ENCODE data around the gene MMP1.
"Not testable (repeated sequence)": the region's sequence is repeated elsewhere in the genome, so short reads cannot be mapped to it uniquely, and the experiment has no call there.

MMP1 gene

DNA sequence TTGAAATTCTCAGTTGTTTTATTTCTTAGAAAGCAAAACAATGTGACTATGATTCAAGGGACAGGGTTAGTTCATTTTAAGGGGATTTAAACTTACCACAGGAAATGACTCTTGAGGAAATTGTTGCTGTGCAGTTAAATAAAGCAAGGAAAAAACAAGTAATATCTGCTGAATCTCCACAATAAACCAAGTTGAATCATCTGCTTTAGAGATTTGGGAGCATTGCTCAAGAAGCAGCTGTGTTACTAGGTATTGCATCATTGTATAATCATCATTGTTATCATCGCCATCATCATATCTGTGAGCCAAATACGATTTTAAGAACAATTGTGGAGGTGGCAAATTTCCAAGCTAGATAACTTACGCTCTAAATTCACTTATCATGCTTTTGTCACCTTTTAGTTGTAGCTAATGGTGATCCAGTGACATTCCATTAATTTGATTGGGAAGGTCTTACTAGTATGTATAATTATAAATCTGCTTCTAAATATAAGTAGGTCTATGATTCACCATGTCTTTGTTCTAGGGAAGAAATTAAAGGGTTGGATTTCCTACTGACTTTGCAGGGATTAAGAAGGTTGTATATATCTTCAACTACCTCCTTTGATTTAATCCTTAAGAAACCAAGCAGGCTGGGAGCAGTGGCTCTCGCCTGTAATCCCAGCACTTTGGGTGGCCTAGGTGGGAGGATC is 37.5 kb downstream of the MMP1 start:
- no peak for DNase-seq (ENCODE audit: low spot score)

DNA sequence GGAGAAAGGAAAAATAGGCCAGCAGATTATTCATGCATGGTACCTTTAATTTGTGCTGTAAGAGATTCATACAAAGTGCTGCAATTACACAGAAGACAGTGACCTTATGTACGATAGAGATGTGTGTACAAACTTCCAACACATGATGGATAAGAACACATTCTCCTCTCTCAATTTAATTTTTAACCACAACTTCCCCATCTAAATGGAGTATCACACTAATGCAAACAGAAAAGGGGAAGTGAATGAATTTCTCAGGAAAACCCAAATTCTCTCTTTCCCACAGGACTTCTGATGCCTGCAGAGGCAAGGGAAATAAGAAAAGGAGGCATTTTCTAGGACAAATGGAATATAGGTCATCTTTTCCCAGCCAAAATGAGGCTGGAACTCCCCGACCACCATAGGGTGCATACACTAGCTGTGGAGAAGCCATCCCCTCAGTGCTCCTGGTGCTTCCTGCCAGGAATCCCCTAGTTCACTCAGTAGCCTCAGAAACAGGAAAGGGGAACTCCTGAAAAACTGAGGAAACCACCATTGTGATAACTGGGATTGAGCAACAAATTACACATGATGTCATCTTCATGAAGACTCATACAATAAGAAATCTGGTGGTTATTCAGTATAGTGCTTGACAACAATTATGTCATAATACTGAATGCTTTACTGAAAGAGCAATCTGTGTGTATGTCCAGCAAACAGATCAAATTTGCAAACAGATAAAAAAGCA is 40.0 kb downstream of the MMP1 start:
- DNase-seq (ENCODE audit: low spot score) = no peak

DNA sequence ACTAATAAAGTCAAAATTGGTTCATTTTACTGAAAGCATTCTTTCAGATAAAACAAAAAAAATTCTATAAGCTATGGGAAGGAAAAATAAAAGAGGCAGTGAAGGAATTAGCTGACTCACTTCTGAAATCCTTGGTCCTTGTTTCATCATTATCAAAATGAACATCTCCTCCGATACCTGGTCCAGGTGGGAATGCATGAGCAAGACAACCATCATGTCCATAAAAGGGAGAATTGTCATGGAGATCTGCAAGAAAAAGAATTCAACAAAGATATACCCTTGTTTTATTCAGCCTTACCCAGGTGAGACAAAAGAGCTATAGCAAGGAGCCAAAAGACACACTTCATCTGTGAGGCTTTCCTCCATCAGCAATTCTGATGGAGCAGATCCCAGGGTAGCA is 44.7 kb downstream of the MMP1 start:
- DNase-seq (ENCODE audit: low spot score) = no peak

DNA sequence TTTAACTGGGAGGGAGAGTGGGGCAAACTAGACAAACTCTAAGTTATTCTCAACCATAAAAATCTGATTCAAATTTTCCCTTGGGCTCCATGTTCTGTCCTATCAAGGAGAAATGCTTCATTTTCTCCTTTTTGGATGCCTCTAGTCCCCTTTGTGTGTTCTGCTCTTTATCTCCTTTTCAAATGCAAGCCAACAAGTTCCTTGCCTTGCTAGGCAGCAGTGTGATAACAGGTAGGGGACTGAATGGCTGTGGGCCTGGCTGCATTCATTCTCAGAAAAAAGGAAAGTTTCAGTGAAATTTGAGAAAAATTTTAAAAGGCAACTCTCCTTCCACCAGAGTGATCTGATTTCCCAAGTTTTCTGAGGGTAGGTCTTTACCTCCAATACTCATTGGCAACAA is 46.3 kb downstream of the MMP1 start:
- no peak for DNase-seq (ENCODE audit: low spot score)

DNA sequence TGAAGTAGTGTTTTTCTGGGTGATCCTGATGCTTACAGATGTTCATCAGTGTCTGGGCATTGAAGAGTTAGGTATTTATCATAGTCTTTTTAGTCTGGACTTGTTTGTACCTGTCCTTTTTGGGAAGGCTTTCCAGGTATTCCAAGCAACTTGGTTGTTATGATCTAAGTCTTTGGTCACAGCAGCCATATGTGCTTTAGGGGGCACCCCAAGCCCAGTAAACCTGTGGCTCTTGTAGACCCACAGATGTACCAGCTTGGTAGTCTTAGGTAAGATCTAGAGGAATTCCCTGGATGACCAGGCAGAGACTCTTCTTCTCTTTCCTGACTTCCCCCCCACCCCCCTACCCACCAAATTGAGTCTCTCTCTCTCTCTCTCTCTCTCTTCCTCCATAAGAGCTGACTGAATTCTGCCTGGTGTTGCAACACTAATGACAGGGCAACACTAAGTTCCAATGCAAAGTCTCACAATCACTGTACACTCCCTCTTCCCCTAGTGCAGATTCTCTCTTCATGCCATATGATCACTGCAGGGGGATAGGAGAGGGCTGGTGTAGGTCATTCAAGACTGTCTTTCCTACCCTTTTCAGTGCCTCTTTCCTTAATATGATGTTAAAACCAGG is 48.7 kb downstream of the MMP1 start:
- no peak for DNase-seq (ENCODE audit: low spot score)

DNA sequence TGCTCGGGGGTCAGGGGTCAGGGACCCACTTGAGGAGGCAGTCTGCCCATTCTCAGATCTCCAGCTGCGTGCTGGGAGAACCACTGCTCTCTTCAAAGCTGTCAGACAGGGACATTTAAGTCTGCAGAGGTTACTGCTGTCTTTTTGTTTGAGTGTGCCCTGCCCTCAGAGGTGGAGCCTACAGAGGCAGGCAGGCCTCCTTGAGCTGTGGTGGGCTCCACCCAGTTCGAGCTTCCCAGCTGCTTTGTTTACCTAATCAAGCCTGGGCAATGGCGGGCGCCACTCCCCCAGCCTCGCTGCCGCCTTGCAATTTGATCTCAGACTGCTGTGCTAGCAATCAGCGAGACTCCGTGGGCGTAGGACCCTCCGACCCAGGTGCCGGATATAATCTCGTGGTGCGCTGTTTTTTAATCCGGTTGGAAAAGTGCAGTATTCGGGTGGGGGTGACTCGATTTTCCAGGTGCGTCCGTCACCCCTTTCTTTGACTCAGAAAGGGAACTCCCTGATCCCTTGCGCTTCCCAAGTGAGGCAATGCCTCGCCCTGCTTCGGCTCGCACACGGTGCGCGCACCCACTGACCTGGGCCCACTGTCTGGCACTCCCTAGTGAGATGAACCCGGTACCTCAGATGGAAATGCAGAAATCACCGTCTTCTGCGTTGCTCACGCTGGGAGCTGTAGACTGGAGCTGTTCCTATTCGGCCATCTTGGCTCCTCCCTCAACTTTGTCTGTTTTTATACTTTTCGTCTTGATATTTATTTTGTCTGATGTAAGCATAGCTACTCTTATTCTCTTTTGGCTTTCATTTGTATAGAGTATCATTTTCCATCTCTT is 51.0 kb downstream of the MMP1 start:
- not testable (repeated sequence) for DNase-seq (ENCODE audit: low spot score)
